Esophagus muscularis mucosa (tissue), 4 donors: ENCODE results near the gene NRP1.

Experiments
- CTCF ChIP-seq, 3 experiments: fragments of 200-600 bp in 2 of 3; fragments of 450-650 bp in 1 of 3; sonication (generic) in 2 of 3; IDR thresholded peaks; one replicate each; pipeline ENCODE4 v1.5.1; 2017 to 2019; ENCODE audit warnings: antibody characterized with exemption in 3 of 3, mild to moderate bottlenecking in 2 of 3, moderate library complexity in 1 of 3
- EP300 ChIP-seq: sonication (generic); formaldehyde crosslinking; IDR thresholded peaks from one replicate; pipeline ENCODE4 v1.6.1; 2017; ENCODE audit warnings: antibody characterized with exemption
- POLR2A ChIP-seq: fragments of 450-650 bp; IDR thresholded peaks from one replicate; pipeline ENCODE4 v1.6.1; 2017; ENCODE audit warnings: antibody characterized with exemption, moderate library complexity, mild to moderate bottlenecking, low read depth

GRCh38 chr10:33332183-33333065 lies 2.0 kb downstream of the NRP1 start:
- TF ChIP-seq CTCF (IDR thresholded peaks at IDR 0.05) (no peak), POLR2A (no peak), EP300 (no peak)
